ENCODE results near the gene OR4M2. TPM values are rescaled to one million over a fixed set of nuclear protein-coding genes. Genes with fewer than 3 reads are reported as not detected.
"Not testable (repeated sequence)": the region's sequence is repeated elsewhere in the genome, so short reads cannot be mapped to it uniquely, and the experiment has no call there.

The OR4M2 gene
- total RNA-seq, result not detected

GRCh38 chr15:22080227-22080626 is at the start of gene OR4M2:
OR4M2 (plus strand) TSS chr15:22080527; CDS start chr15:22080625, 98 bp downstream.
- H3K4me3 ChIP-seq; intact Hi-C loops (cut with DNase I); H3K4me1 ChIP-seq (replicated peaks); H3K27me3 ChIP-seq (replicated peaks; ENCODE audit: insufficient read depth); H3K9me3 ChIP-seq; H3K27ac ChIP-seq; DNase-seq (ENCODE audit: low spot score); H3K36me3 ChIP-seq: not testable (repeated sequence)
- WGBS, result no CpG with 5 or more reads among the region's 2 CpGs

GRCh38 chr15:22069267-22069666 is 11.1 kb upstream of the OR4M2 start:
- H3K36me3 ChIP-seq; H3K4me3 ChIP-seq; intact Hi-C loops (cut with DNase I); H3K27me3 ChIP-seq (replicated peaks; ENCODE audit: insufficient read depth); H3K27ac ChIP-seq; DNase-seq (ENCODE audit: low spot score); H3K4me1 ChIP-seq (replicated peaks); H3K9me3 ChIP-seq: not testable (repeated sequence)

- H3K4me3 ChIP-seq; H3K27ac ChIP-seq; intact Hi-C loops (cut with DNase I); H3K27me3 ChIP-seq (replicated peaks; ENCODE audit: insufficient read depth); H3K9me3 ChIP-seq; H3K36me3 ChIP-seq; DNase-seq (ENCODE audit: low spot score); H3K4me1 ChIP-seq (replicated peaks): not testable (repeated sequence)
- WGBS, result no CpG with 5 or more reads among the region's 3 CpGs
These were observed 1.1 kb downstream of the OR4M2 start for GRCh38 chr15:22081386-22081785.

- DNase-seq (ENCODE audit: low spot score); H3K4me3 ChIP-seq; H3K4me1 ChIP-seq (replicated peaks); intact Hi-C loops (cut with DNase I); H3K27ac ChIP-seq; H3K9me3 ChIP-seq; H3K27me3 ChIP-seq (replicated peaks; ENCODE audit: insufficient read depth); H3K36me3 ChIP-seq: not testable (repeated sequence)
- WGBS, result no CpG with 5 or more reads among the region's 16 CpGs
These were observed 18.4 kb downstream of the OR4M2 start for GRCh38 chr15:22098616-22099253.

- H3K27ac ChIP-seq; H3K4me1 ChIP-seq (replicated peaks); DNase-seq (ENCODE audit: low spot score); intact Hi-C loops (cut with DNase I); H3K4me3 ChIP-seq; H3K9me3 ChIP-seq; H3K27me3 ChIP-seq (replicated peaks; ENCODE audit: insufficient read depth); H3K36me3 ChIP-seq: not testable (repeated sequence)
- WGBS, result no CpG with 5 or more reads among the region's 17 CpGs
These were observed 19.1 kb downstream of the OR4M2 start for GRCh38 chr15:22099289-22099891.

GRCh38 chr15:22122033-22122432 is 41.7 kb downstream of the OR4M2 start:
- H3K4me1 ChIP-seq (replicated peaks); H3K36me3 ChIP-seq; H3K27ac ChIP-seq; DNase-seq (ENCODE audit: low spot score); H3K4me3 ChIP-seq; intact Hi-C loops (cut with DNase I); H3K27me3 ChIP-seq (replicated peaks; ENCODE audit: insufficient read depth); H3K9me3 ChIP-seq: not testable (repeated sequence)
- WGBS, result 57% methylated on average over 5 of the region's 5 CpGs

Other genes with a start within 250 kb of the OR4M2 start
- gene POTEB, start 202.8 kb upstream of the OR4M2 start, total RNA-seq, result 1 to 10 TPM in 1 of 2 donors, not detected in 1; 3.1 TPM

All from prostate gland (tissue), 2 donors.